Measurements from ENCODE around the gene PIK3R6.

DNA sequence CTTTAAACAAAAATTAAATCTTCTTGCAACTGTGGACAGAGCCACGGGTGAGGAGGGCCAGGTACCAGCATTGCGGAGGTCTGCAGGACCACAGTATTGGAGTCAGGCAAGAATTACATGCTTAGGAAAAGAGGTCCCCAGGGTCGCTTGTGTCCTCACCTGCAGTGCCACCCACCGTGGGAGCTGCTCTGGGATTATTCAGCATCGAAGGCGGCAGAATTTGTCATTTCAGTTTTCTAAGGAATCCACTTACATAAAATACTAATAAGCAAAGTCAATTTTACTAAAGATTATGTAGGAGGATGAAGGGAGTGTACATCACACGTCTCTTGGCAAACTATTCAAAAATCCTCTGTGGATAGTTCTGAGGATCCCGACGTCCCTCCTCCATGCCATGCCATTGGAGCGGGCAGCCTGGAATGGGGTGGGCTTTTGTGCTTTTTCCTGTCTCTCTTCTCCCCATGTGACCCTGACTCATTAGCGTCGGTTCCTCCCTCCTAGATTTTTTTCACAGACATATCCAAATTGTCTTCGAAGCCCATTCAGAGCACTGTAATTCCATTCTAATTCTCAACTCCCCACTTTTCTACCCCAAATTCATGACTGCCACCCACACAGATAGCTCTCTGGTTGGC is 3.0 kb upstream of the PIK3R6 start:
- TF ChIP-seq CTCF (IDR thresholded peaks at IDR 0.05) (no peak), POLR2A (IDR thresholded peaks at IDR 0.05) (no peak)

Measured in esophagus squamous epithelium (tissue), 4 donors.